HepG2 (cell line): Measurements from ENCODE around the gene NFXL1.

Experiments used
- ATRX ChIP-seq: sonication (generic); formaldehyde crosslinking; IDR thresholded peaks from 2 replicates; pipeline ENCODE4 v1.4.0; 2020; ENCODE audit warnings: missing genetic modification reagents, borderline replicate concordance
- E2F5 ChIP-seq: sonication (generic); formaldehyde crosslinking; conservative IDR thresholded peaks from 2 replicates; pipeline ENCODE4 v1.4.0; 2020; ENCODE audit warnings: missing genetic modification reagents
- MAX ChIP-seq: IDR thresholded peaks from 2 replicates; pipeline ENCODE4 v1.6.1; 2012; ENCODE audit warnings: inconsistent platforms
- NAIF1 ChIP-seq: sonication (generic); formaldehyde crosslinking; IDR thresholded peaks from 2 replicates; pipeline ENCODE4 v1.5.0; 2020; ENCODE audit warnings: mild to moderate bottlenecking, missing genetic modification reagents, borderline replicate concordance
- NBN ChIP-seq: fragments of 450-650 bp; conservative IDR thresholded peaks from 2 replicates; pipeline ENCODE4 v1.6.1; 2017
- YEATS2 ChIP-seq: sonication (generic); formaldehyde crosslinking; IDR thresholded peaks from 2 replicates; pipeline ENCODE4 v1.4.0; 2020; ENCODE audit warnings: missing genetic modification reagents, borderline replicate concordance
- ZNF225 ChIP-seq: sonication (generic); formaldehyde crosslinking; IDR thresholded peaks from 2 replicates; pipeline ENCODE4 v1.4.0; 2020; ENCODE audit warnings: mild to moderate bottlenecking, missing genetic modification reagents
- ZSCAN29 ChIP-seq: sonication (generic); formaldehyde crosslinking; conservative IDR thresholded peaks from 2 replicates; pipeline ENCODE4 v1.4.0; 2020; ENCODE audit warnings: mild to moderate bottlenecking, missing genetic modification reagents

- TF ChIP-seq ZNF225 (CRISPR knock-in tag): no peak
- TF ChIP-seq YEATS2 (CRISPR knock-in tag): no peak
- TF ChIP-seq ZSCAN29 (CRISPR knock-in tag): no peak
- no peak for TF ChIP-seq ATRX (CRISPR knock-in tag)
- no peak for TF ChIP-seq NBN
- no peak for TF ChIP-seq E2F5 (CRISPR knock-in tag)
- TF ChIP-seq MAX: no peak
- TF ChIP-seq NAIF1: no peak
These were observed 77.7 kb downstream of the NFXL1 start for GRCh38 chr4:47836641-47837093.
